Measurements from ENCODE around the gene AOAH.
"Not testable (repeated sequence)": the region's sequence is repeated elsewhere in the genome, so short reads cannot be mapped to it uniquely, and the experiment has no call there.

Gene AOAH

GRCh38 chr7:36469236-36469635, 255.1 kb downstream of the AOAH start:
- Histone ChIP-seq H3K36me3 (ENCODE audit: control insufficient read depth in 2 of 2, insufficient read depth in 2 of 2, low read length in 2 of 2) (no peaks in the 10 kb centered on the region), H3K9me3 (ENCODE audit: control insufficient read depth in 2 of 2, low read length in 2 of 2) (no peaks in the 10 kb centered on the region), H3K27me3 (ENCODE audit: control insufficient read depth in 1 of 2, insufficient read depth in 2 of 2, low read length in 2 of 2) (no peaks in the 10 kb centered on the region), H3K4me3 (ENCODE audit: low read length in 2 of 2) (no peak overlapping the region), H3K4me1 (ENCODE audit: control insufficient read depth, insufficient read depth, low read length) (peaks cover 3% of the 10 kb centered on the region), H3K9ac (ENCODE audit: low read length in 2 of 2) (no peak overlapping the region), H3K27ac (ENCODE audit: low read length) (no peak overlapping the region)

- H3K4me1 ChIP-seq (ENCODE audit: control insufficient read depth, insufficient read depth, low read length), result peaks cover 2% of the 10 kb centered on the region
- no peak overlapping the region for H3K4me3 ChIP-seq (ENCODE audit: low read length in 2 of 2)
- H3K27me3 ChIP-seq (ENCODE audit: control insufficient read depth in 1 of 2, insufficient read depth in 2 of 2, low read length in 2 of 2), result no peaks in the 10 kb centered on the region
- H3K9me3 ChIP-seq (ENCODE audit: control insufficient read depth in 2 of 2, low read length in 2 of 2), result no peaks in the 10 kb centered on the region
- H3K27ac ChIP-seq (ENCODE audit: low read length), result no peak overlapping the region
- no peaks in the 10 kb centered on the region for H3K36me3 ChIP-seq (ENCODE audit: control insufficient read depth in 2 of 2, insufficient read depth in 2 of 2, low read length in 2 of 2)
- no peak overlapping the region for H3K9ac ChIP-seq (ENCODE audit: low read length in 2 of 2)
Measured at GRCh38 chr7:36468370-36469101, 255.8 kb downstream of the AOAH start.

- not testable (repeated sequence) for H3K9me3 ChIP-seq (ENCODE audit: control insufficient read depth in 2 of 2, low read length in 2 of 2); H3K27me3 ChIP-seq (ENCODE audit: control insufficient read depth in 1 of 2, insufficient read depth in 2 of 2, low read length in 2 of 2); H3K9ac ChIP-seq (ENCODE audit: low read length in 2 of 2); H3K4me1 ChIP-seq (ENCODE audit: control insufficient read depth, insufficient read depth, low read length); H3K27ac ChIP-seq (ENCODE audit: low read length); H3K36me3 ChIP-seq (ENCODE audit: control insufficient read depth in 2 of 2, insufficient read depth in 2 of 2, low read length in 2 of 2); H3K4me3 ChIP-seq (ENCODE audit: low read length in 2 of 2)
Measured at GRCh38 chr7:36466001-36466400, 258.3 kb downstream of the AOAH start.

- no peaks in the 10 kb centered on the region for H3K9me3 ChIP-seq (ENCODE audit: control insufficient read depth in 2 of 2, low read length in 2 of 2)
- no peak overlapping the region for H3K9ac ChIP-seq (ENCODE audit: low read length in 2 of 2)
- no peak overlapping the region for H3K27ac ChIP-seq (ENCODE audit: low read length)
- H3K4me3 ChIP-seq (ENCODE audit: low read length in 2 of 2), result no peak overlapping the region
- H3K36me3 ChIP-seq (ENCODE audit: control insufficient read depth in 2 of 2, insufficient read depth in 2 of 2, low read length in 2 of 2), result no peaks in the 10 kb centered on the region
- no peaks in the 10 kb centered on the region for H3K27me3 ChIP-seq (ENCODE audit: control insufficient read depth in 1 of 2, insufficient read depth in 2 of 2, low read length in 2 of 2)
- H3K4me1 ChIP-seq (ENCODE audit: control insufficient read depth, insufficient read depth, low read length), result no peaks in the 10 kb centered on the region
Measured at GRCh38 chr7:36464271-36464670, 260.0 kb downstream of the AOAH start.
